ENCODE results near the gene MRPS22. TPM values are rescaled to one million over a fixed set of nuclear protein-coding genes. Genes with fewer than 3 reads are reported as not detected.
A peak's percentile ranks its signal among the peaks of the same experiment; 100 is the strongest.

Gene MRPS22
- total and polyA plus RNA-seq, 9 of the 15 experiments (the other 6 are each of a cell fraction or from before 2014, with no cell fraction given) = 148 to 397 (median 229) TPM

DNA sequence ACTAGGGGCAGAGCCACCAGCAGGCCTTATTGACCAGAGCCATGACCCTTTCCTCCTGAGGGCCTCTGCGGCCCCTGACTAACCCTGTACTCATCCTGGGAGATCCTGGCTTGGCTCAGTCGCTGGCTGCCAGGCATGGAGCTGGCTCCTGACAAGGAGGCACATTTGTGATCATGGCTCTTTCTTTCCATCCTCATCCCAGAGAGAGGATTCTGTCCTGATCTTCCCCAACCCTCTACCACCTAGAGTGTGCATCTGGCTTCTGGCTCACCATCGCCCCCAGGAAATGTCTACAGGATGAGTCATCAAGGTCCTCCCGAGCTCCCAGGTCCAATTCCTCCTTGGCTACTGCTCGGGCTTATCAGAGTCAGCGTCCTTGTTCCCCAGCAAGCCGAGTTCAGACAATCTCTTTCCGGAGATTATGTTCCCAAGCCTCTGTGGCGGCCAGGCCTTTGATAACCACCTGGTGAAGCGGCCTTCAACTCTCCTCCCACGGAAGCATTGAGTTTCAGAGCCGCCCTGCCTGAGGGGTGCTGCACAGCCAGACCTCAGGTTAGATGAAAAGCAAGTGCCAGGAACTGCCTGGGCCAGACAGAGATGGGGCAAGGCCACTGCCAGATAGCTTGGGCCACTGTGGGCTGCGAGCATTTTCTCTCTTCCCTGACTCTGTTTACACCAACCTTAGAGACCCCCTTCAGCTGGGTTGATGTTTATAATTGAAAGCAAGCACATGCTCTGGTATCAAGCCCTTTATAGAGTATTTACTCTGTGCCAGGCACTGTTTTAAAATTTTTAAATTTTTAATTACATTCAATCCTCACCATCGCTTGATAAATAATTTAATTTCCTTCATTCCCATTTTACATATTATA is 44.3 kb upstream of the MRPS22 start (continued):
- TF ChIP-seq BMI1 (IDR thresholded peaks at IDR 0.05; ENCODE audit: low read length) = no peak
- TF ChIP-seq NR2C1 (IDR thresholded peaks at IDR 0.05) = no peak; the same call in 1 of the 2 replicates
- TF ChIP-seq NR2C1 (tag; IDR thresholded peaks at IDR 0.05) = 0 out of 2 replicates have a peak, but pooled peaks have one; percentile 46
- TF ChIP-seq RFX7 (CRISPR knock-in tag; IDR thresholded peaks at IDR 0.05) = no peak
- no peak for TF ChIP-seq PRPF4 (IDR thresholded peaks at IDR 0.05; ENCODE audit: insufficient read depth, low read depth, low read length, poor library complexity, severe bottlenecking)
- no peak for TF ChIP-seq IFI16 (CRISPR knock-in tag; IDR thresholded peaks at IDR 0.05)
- no peak for TF ChIP-seq ZNF740 (CRISPR knock-in tag; IDR thresholded peaks at IDR 0.05)
- TF ChIP-seq ZNF740 (tag; IDR thresholded peaks at IDR 0.05) = no peak
- no peak for TF ChIP-seq ASH1L (IDR thresholded peaks at IDR 0.05; ENCODE audit: borderline replicate concordance, low read depth, partially characterized antibody)
- no peak for TF ChIP-seq HNRNPUL1 (IDR thresholded peaks at IDR 0.05; ENCODE audit: low read length)
- TF ChIP-seq, protein P1, sequence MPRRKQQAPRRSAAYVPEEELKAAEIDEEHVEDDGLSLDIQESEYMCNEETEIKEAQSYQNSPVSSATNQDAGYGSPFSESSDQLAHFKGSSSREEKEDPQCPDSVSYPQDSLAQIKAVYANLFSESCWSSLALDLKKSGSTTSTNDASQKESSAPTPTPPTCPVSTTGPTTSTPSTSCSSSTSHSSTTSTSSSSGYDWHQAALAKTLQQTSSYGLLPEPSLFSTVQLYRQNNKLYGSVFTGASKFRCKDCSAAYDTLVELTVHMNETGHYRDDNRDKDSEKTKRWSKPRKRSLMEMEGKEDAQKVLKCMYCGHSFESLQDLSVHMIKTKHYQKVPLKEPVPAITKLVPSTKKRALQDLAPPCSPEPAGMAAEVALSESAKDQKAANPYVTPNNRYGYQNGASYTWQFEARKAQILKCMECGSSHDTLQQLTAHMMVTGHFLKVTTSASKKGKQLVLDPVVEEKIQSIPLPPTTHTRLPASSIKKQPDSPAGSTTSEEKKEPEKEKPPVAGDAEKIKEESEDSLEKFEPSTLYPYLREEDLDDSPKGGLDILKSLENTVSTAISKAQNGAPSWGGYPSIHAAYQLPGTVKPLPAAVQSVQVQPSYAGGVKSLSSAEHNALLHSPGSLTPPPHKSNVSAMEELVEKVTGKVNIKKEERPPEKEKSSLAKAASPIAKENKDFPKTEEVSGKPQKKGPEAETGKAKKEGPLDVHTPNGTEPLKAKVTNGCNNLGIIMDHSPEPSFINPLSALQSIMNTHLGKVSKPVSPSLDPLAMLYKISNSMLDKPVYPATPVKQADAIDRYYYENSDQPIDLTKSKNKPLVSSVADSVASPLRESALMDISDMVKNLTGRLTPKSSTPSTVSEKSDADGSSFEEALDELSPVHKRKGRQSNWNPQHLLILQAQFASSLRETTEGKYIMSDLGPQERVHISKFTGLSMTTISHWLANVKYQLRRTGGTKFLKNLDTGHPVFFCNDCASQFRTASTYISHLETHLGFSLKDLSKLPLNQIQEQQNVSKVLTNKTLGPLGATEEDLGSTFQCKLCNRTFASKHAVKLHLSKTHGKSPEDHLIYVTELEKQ (CRISPR knock-in tag; IDR thresholded peaks at IDR 0.05) = no peak
- TF ChIP-seq WHSC1 (IDR thresholded peaks at IDR 0.05; ENCODE audit: low read length) = no peak
- TF ChIP-seq PHTF2 (CRISPR knock-in tag; IDR thresholded peaks at IDR 0.05) = no peak
- TF ChIP-seq PKNOX1 (IDR thresholded peaks at IDR 0.05) = no peak; the same call in 1 of the 2 replicates
- peak; percentile 98 for TF ChIP-seq CBFA2T2 (conservative IDR thresholded peaks at IDR 0.05)
- TF ChIP-seq ZFP1 (CRISPR knock-in tag; IDR thresholded peaks at IDR 0.05) = no peak
- no peak for TF ChIP-seq ZNF224 (CRISPR knock-in tag; IDR thresholded peaks at IDR 0.05)
- TF ChIP-seq NR3C1 (CRISPR knock-in tag; IDR thresholded peaks at IDR 0.05) = no peak
- TF ChIP-seq GTF2F1 (IDR thresholded peaks at IDR 0.05; ENCODE audit: low read depth, low read length) = no peak
- TF ChIP-seq GMEB1 (CRISPR knock-in tag; IDR thresholded peaks at IDR 0.05) = no peak
- no peak for TF ChIP-seq THRB (CRISPR knock-in tag; conservative IDR thresholded peaks at IDR 0.05)
